Measurements from ENCODE around the gene SHH.

- no peak for TF ChIP-seq POLR2A (IDR thresholded peaks at IDR 0.05; ENCODE audit: low read depth, low read length)
- TF ChIP-seq POLR2AphosphoS5 (IDR thresholded peaks at IDR 0.05; ENCODE audit: low read depth, low read length): no peak
- no peak for TF ChIP-seq SPI1 (IDR thresholded peaks at IDR 0.05; ENCODE audit: low read depth, low read length)
These were observed 49.6 kb downstream of the SHH start for GRCh38 chr7:155762655-155763054.

All from GM12891 (cell line).